CD14-positive monocyte (primary cell): ENCODE data around the gene TPMT. TPM values are rescaled to one million over a fixed set of nuclear protein-coding genes. Genes with fewer than 3 reads are reported as not detected.

Source experiments
- DNase-seq, 3 donors: peaks; one replicate each; pipeline ENCODE4 v3.0.0-alpha.2; 2011 to 2022
- H2AFZ ChIP-seq: 2 replicates; pipeline ENCODE4 v1.6.0; 2012; ENCODE audit warnings: mild to moderate bottlenecking, low read depth, low read length, inconsistent platforms; ENCODE audit not compliant: insufficient read depth, poor library complexity, severe bottlenecking
- H3K27ac ChIP-seq, 2 donors: 1 replicate in 1 of 2; 2 replicates in 1 of 2; pipeline ENCODE4 v1.5.1; 2012 to 2013; ENCODE audit warnings: low read length in 2 of 2, control low read depth in 1 of 2, inconsistent platforms in 1 of 2, low read depth in 1 of 2, mild to moderate bottlenecking in 1 of 2
- H3K27me3 ChIP-seq, 2 donors: one replicate each; pipeline versions ENCODE4 v1.6.0 to v1.6.1; 2011 to 2013; ENCODE audit warnings: low read length in 2 of 2; ENCODE audit not compliant: control insufficient read depth in 2 of 2, insufficient read depth in 2 of 2
- H3K36me3 ChIP-seq, 2 donors: replicated peaks in 1 of 2; 1 replicate in 1 of 2; 2 replicates in 1 of 2; pipeline versions ENCODE4 v1.5.1 to v1.6.1; 2012 to 2013; ENCODE audit warnings: low read length in 2 of 2, control low read depth in 1 of 2, inconsistent platforms in 1 of 2, mild to moderate bottlenecking in 1 of 2; ENCODE audit not compliant: insufficient read depth in 2 of 2, control insufficient read depth in 1 of 2
- H3K4me1 ChIP-seq, 2 donors: 1 replicate in 1 of 2; 2 replicates in 1 of 2; pipeline versions ENCODE4 v1.5.1 to v1.6.1; 2012 to 2013; ENCODE audit warnings: low read length in 2 of 2, control low read depth in 1 of 2, inconsistent platforms in 1 of 2, mild to moderate bottlenecking in 1 of 2, moderate library complexity in 1 of 2; ENCODE audit not compliant: insufficient read depth in 2 of 2, control insufficient read depth in 1 of 2
- H3K4me2 ChIP-seq: replicated peaks from 2 replicates; pipeline ENCODE3; 2012; ENCODE audit warnings: low read length, moderate library complexity, mild to moderate bottlenecking; ENCODE audit not compliant: poor library complexity, severe bottlenecking; ENCODE audit errors: extremely low read depth
- H3K4me3 ChIP-seq, 3 experiments: fragments of 200-600 bp in 1 of 3; sonication (generic) in 1 of 3; replicated peaks in 1 of 3; 1 replicate in 2 of 3; 2 replicates in 1 of 3; pipeline ENCODE4 v1.5.1; 2011 to 2013; ENCODE audit warnings: low read length in 3 of 3, mild to moderate bottlenecking in 3 of 3, control low read depth in 2 of 3, low read depth in 2 of 3, inconsistent platforms in 1 of 3, moderate library complexity in 1 of 3
- H3K79me2 ChIP-seq: 2 replicates; pipeline ENCODE4 v1.6.0; 2012; ENCODE audit warnings: mild to moderate bottlenecking, control low read depth, inconsistent platforms, low read length, moderate library complexity; ENCODE audit not compliant: insufficient read depth
- H3K9ac ChIP-seq: 2 replicates; pipeline ENCODE4 v1.6.0; 2017; ENCODE audit warnings: low read length, mild to moderate bottlenecking; ENCODE audit not compliant: insufficient read depth, poor library complexity, severe bottlenecking
- H3K9me3 ChIP-seq, 2 donors: replicated peaks in 1 of 2; 1 replicate in 1 of 2; 2 replicates in 1 of 2; pipeline versions ENCODE4 v1.5.1 to v1.6.1; 2012 to 2013; ENCODE audit warnings: low read length in 2 of 2, control low read depth in 1 of 2; ENCODE audit not compliant: control insufficient read depth in 1 of 2, insufficient read depth in 1 of 2
- H4K20me1 ChIP-seq: 2 replicates; pipeline ENCODE4 v1.6.0; 2012; ENCODE audit warnings: mild to moderate bottlenecking, low read length, control low read depth, moderate library complexity; ENCODE audit not compliant: insufficient read depth
- H3K27ac Mint-ChIP-seq, 7 donors: one replicate each; pipeline ENCODE4 v1.8.0; 2020; ENCODE audit warnings: mild to moderate bottlenecking in 7 of 7, mixed read lengths in 7 of 7, moderate library complexity in 6 of 7, inconsistent platforms in 2 of 7
- H3K27me3 Mint-ChIP-seq, 3 donors: one replicate each; pipeline ENCODE4 v1.8.0; 2021 to 2022; ENCODE audit warnings: low read depth in 3 of 3, mild to moderate bottlenecking in 3 of 3, mixed read lengths in 3 of 3, moderate library complexity in 3 of 3, inconsistent platforms in 1 of 3
- H3K36me3 Mint-ChIP-seq, 2 donors: one replicate each; pipeline ENCODE4 v1.8.0; 2020; ENCODE audit warnings: mixed read lengths in 2 of 2, inconsistent platforms in 1 of 2, mild to moderate bottlenecking in 1 of 2
- H3K4me1 Mint-ChIP-seq: one replicate; pipeline ENCODE4 v1.8.0; 2020; ENCODE audit warnings: mild to moderate bottlenecking, mixed read lengths
- H3K4me3 Mint-ChIP-seq, 2 donors: one replicate each; pipeline ENCODE4 v1.8.0; 2020; ENCODE audit warnings: mild to moderate bottlenecking in 2 of 2, mixed read lengths in 2 of 2, moderate library complexity in 1 of 2
- H3K9me3 Mint-ChIP-seq, 7 donors: one replicate each; pipeline ENCODE4 v1.8.0; 2020 to 2022; ENCODE audit warnings: mixed read lengths in 7 of 7, mild to moderate bottlenecking in 6 of 7, moderate library complexity in 6 of 7, inconsistent platforms in 2 of 7
- WGBS: methylation state at CpG from one replicate; pipeline ENCODE4 v1.1.5; 2013; ENCODE audit warnings: missing lambda C conversion rate; ENCODE audit not compliant: insufficient coverage; 5-methylcytosine and 5-hydroxymethylcytosine counted together
- intact Hi-C, 2 donors: fragments of 100-400 bp; cut with micrococcal nuclease; formaldehyde crosslinking; loops; one replicate each; pipeline versions ENCODE4 v1.15.0 to v1.15.1; 2023
- polyA plus RNA-seq, 3 donors: library from polyadenylated mRNA; depleted of rRNA in 1 of 3; unstranded in 2 of 3; stranded (reverse) in 1 of 3; fragments of 300-500 nt in 2 of 3; fragments of >200 nt in 1 of 3; fragmentation: Illumina TruSeq in 2 of 3; gene quantifications; 1 replicate in 2 of 3; 2 replicates in 1 of 3; pipeline ENCODE4 v1.2.3, GENCODE V29; 2012 to 2021
- TF ChIP-seq, protein P1 (sequence below): fragments of 200-600 bp; IDR thresholded peaks from one replicate; pipeline ENCODE4 v1.8.0; 2022; ENCODE audit warnings: antibody characterized with exemption, mild to moderate bottlenecking

The TPMT gene
- polyA plus RNA-seq, 3 donors: 10.5 to 33.1 (median 27.5) TPM

DNA sequence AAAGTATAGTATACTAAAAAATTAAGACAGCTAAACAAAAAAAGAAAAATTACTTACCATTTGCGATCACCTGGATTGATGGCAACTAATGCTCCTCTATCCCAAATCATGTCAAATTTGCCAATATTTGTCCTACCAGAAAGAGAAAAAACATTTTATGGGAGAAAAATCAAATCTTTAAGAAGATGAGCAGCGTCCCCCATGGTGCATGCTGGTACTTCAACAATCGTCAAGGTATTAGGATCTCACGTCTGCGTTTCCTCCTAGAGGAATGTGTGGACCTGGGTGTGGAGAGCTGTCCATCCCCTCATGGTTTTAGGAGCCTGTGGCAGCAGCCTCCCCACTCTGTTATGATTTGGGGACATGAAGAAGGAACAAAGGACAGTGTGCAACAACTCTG is 16.0 kb downstream of the TPMT start:
- no peaks in the 10 kb centered on the region for H3K9me3 Mint-ChIP-seq
- H3K27me3 Mint-ChIP-seq: no peaks in the 10 kb centered on the region
- TF ChIP-seq, protein P1, sequence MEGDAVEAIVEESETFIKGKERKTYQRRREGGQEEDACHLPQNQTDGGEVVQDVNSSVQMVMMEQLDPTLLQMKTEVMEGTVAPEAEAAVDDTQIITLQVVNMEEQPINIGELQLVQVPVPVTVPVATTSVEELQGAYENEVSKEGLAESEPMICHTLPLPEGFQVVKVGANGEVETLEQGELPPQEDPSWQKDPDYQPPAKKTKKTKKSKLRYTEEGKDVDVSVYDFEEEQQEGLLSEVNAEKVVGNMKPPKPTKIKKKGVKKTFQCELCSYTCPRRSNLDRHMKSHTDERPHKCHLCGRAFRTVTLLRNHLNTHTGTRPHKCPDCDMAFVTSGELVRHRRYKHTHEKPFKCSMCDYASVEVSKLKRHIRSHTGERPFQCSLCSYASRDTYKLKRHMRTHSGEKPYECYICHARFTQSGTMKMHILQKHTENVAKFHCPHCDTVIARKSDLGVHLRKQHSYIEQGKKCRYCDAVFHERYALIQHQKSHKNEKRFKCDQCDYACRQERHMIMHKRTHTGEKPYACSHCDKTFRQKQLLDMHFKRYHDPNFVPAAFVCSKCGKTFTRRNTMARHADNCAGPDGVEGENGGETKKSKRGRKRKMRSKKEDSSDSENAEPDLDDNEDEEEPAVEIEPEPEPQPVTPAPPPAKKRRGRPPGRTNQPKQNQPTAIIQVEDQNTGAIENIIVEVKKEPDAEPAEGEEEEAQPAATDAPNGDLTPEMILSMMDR: no peak
- DNase-seq: no peak
- no peak overlapping the region for H3K9ac ChIP-seq
- intact Hi-C loops: no loop called here
- H2AFZ ChIP-seq: no peak overlapping the region
- no peak overlapping the region for H3K27ac Mint-ChIP-seq
- H3K9me3 ChIP-seq: no peaks in the 10 kb centered on the region
- no peak overlapping the region for H3K4me3 ChIP-seq
- H3K4me2 ChIP-seq: no peak overlapping the region
- no peaks in the 10 kb centered on the region for H3K27me3 ChIP-seq
- 96% methylated on average over 4 of the region's 5 CpGs for WGBS
- H3K79me2 ChIP-seq: no peaks in the 10 kb centered on the region
- H3K4me3 Mint-ChIP-seq: peak overlapping the region in 1 of 2 donors; percentile 2
- H3K36me3 Mint-ChIP-seq: peaks cover 79 to 96% of the 10 kb centered on the region in 2 donors
- no peaks in the 10 kb centered on the region for H4K20me1 ChIP-seq
- H3K4me1 ChIP-seq: no peaks in the 10 kb centered on the region
- no peaks in the 10 kb centered on the region for H3K4me1 Mint-ChIP-seq
- peaks cover 82 to 99% of the 10 kb centered on the region in 2 donors for H3K36me3 ChIP-seq
- no peak overlapping the region for H3K27ac ChIP-seq

DNA sequence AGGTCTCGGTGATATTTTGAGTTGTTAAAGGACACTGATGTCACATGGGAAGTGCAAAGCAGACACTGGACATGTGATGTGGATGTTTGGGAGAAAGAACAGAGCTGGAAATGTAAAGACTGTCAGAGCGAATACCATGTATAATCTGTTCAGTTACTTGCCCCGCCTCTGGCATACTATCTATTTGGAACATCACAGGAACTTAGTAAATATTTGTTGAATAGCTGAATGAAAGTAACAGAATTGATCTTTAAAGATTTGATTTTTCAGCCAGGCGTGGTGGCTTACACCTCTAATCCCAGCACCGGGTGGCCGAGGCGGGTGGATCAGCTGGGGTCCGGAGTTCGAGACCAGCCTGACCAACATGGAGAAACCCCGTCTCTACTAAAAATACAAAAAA is 18.6 kb downstream of the TPMT start:
- no peaks in the 10 kb centered on the region for H3K4me1 ChIP-seq
- no peaks in the 10 kb centered on the region for H3K79me2 ChIP-seq
- no peak overlapping the region for H3K4me3 ChIP-seq
- H2AFZ ChIP-seq: no peak overlapping the region
- no peak overlapping the region for H3K4me3 Mint-ChIP-seq
- H3K36me3 Mint-ChIP-seq: peaks cover 78 to 97% of the 10 kb centered on the region in 2 donors
- H3K36me3 ChIP-seq: peaks cover 79 to 100% of the 10 kb centered on the region in 2 donors
- H3K4me2 ChIP-seq: no peak overlapping the region
- 91% methylated on average over 4 of the region's 10 CpGs for WGBS
- no peaks in the 10 kb centered on the region for H3K27me3 ChIP-seq
- no peak for DNase-seq
- no peaks in the 10 kb centered on the region for H4K20me1 ChIP-seq
- H3K9ac ChIP-seq: no peak overlapping the region
- intact Hi-C loops: no loop called here
- TF ChIP-seq, protein P1: no peak
- H3K4me1 Mint-ChIP-seq: no peaks in the 10 kb centered on the region
- H3K27ac ChIP-seq: no peak overlapping the region
- no peaks in the 10 kb centered on the region for H3K9me3 Mint-ChIP-seq
- H3K27ac Mint-ChIP-seq: no peak overlapping the region
- H3K9me3 ChIP-seq: no peaks in the 10 kb centered on the region
- no peaks in the 10 kb centered on the region for H3K27me3 Mint-ChIP-seq
